Measurements from ENCODE around the gene PHC2. TPM values are rescaled to one million over a fixed set of nuclear protein-coding genes. Genes with fewer than 3 reads are reported as not detected.

The PHC2 gene
- total RNA-seq, 6 experiments from 2014 or later: 49.3 to 86.5 (median 66.8) TPM

GRCh38 chr1:33368431-33368830 is 62.5 kb downstream of the PHC2 start:
- Histone ChIP-seq H3K27me3 (no peaks in the 10 kb centered on the region), H3K36me3 (no peaks in the 10 kb centered on the region), H3K27ac (no peak overlapping the region), H3K4me3 (no peak overlapping the region), H3K4me1 (peaks cover 0 to 4% (median 0%) of the 10 kb centered on the region in 4 donors), H3K9me3 (no peaks in the 10 kb centered on the region)
- DNase-seq (no peak), ATAC-seq (no peak)
- TF ChIP-seq CTCF (IDR thresholded peaks at IDR 0.05) (no peak), POLR2A (IDR thresholded peaks at IDR 0.05) (no peak)
- intact Hi-C loops (cut with DNase I): loop anchor here (5.0 kb wide), 1 partner anchor 71 kb away; no protein-coding TSS in a partner anchor
- 80% methylated on average over 3 of the region's 15 CpGs for WGBS (ENCODE audit: insufficient coverage, low coverage, low lambda C conversion rate, missing lambda C conversion rate)

- H3K27me3 ChIP-seq: no peaks in the 10 kb centered on the region
- no peaks in the 10 kb centered on the region for H3K9me3 ChIP-seq
- DNase-seq: peak; percentile 88 to 89 (median 89)
- 34% methylated on average over 12 of the region's 23 CpGs for WGBS (ENCODE audit: insufficient coverage, low coverage, low lambda C conversion rate, missing lambda C conversion rate)
- intact Hi-C loops (cut with DNase I): loop anchor here (5.0 kb wide), 1 partner anchor 70 kb away; no protein-coding TSS in a partner anchor
- no peaks in the 10 kb centered on the region for H3K36me3 ChIP-seq
- no peak overlapping the region for H3K4me3 ChIP-seq
- TF ChIP-seq POLR2A (IDR thresholded peaks at IDR 0.05) (no peak), CTCF (IDR thresholded peaks at IDR 0.05) (peak; percentile 96 to 99 (median 98))
- H3K27ac ChIP-seq: no peak overlapping the region
- ATAC-seq: peak; percentile 88 to 96 (median 90)
- H3K4me1 ChIP-seq: peaks cover 0 to 4% (median 0%) of the 10 kb centered on the region in 4 donors
Observed at GRCh38 chr1:33367485-33368405, 63.1 kb downstream of the PHC2 start.

GRCh38 chr1:33366762-33367484 is 64.0 kb downstream of the PHC2 start:
- no peak overlapping the region for H3K27ac ChIP-seq
- 76% methylated on average over 11 of the region's 14 CpGs for WGBS (ENCODE audit: insufficient coverage, low coverage, low lambda C conversion rate, missing lambda C conversion rate)

More at GRCh38 chr1:33366762-33367484, 64.0 kb downstream of the PHC2 start:
- Histone ChIP-seq H3K4me3 (no peak overlapping the region), H3K27me3 (no peaks in the 10 kb centered on the region), H3K36me3 (no peaks in the 10 kb centered on the region), H3K4me1 (peaks cover 0 to 4% (median 0%) of the 10 kb centered on the region in 4 donors), H3K9me3 (no peaks in the 10 kb centered on the region)
- TF ChIP-seq POLR2A (IDR thresholded peaks at IDR 0.05) (no peak), CTCF (IDR thresholded peaks at IDR 0.05) (no peak)
- ATAC-seq: no peak
- intact Hi-C loops (cut with DNase I): loop anchor here (5.0 kb wide), 1 partner anchor 70 kb away; no protein-coding TSS in a partner anchor
- DNase-seq: no peak
